SW 1271 (cell line): ENCODE measurements around the gene RRBP1.

Experiments
- DNase-seq, 2 experiments: peaks; one replicate each; lab custom pipeline; 2025; lab: John Stamatoyannopoulos, UW

Gene RRBP1

GRCh38 chr20:17609811-17610377 lies 72.1 kb downstream of the RRBP1 start:
- DNase-seq, result no peak

GRCh38 chr20:17608701-17609497 lies 73.1 kb downstream of the RRBP1 start:
- no peak for DNase-seq

- no peak for DNase-seq
Observed at GRCh38 chr20:17606001-17606400, 76.0 kb downstream of the RRBP1 start.

GRCh38 chr20:17605131-17605660 lies 76.8 kb downstream of the RRBP1 start:
- no peak for DNase-seq

GRCh38 chr20:17602493-17602892 lies 79.5 kb downstream of the RRBP1 start:
- DNase-seq, result no peak

- no peak for DNase-seq
Observed at GRCh38 chr20:17601957-17602356, 80.1 kb downstream of the RRBP1 start.

- no peak for DNase-seq
Observed at GRCh38 chr20:17598013-17598550, 84.0 kb downstream of the RRBP1 start.

- DNase-seq, result no peak
Observed at GRCh38 chr20:17595856-17596255, 86.2 kb downstream of the RRBP1 start.

- no peak for DNase-seq
Observed at GRCh38 chr20:17594443-17594842, 87.6 kb downstream of the RRBP1 start.

- DNase-seq, result no peak
Observed at GRCh38 chr20:17593902-17594301, 88.1 kb downstream of the RRBP1 start.

GRCh38 chr20:17590245-17590644 lies 91.8 kb downstream of the RRBP1 start:
- no peak for DNase-seq

GRCh38 chr20:17589161-17589834 lies 92.7 kb downstream of the RRBP1 start:
- no peak for DNase-seq

GRCh38 chr20:17587824-17588223 lies 94.2 kb downstream of the RRBP1 start:
- no peak for DNase-seq

GRCh38 chr20:17587148-17587547 lies 94.9 kb downstream of the RRBP1 start:
- no peak for DNase-seq

GRCh38 chr20:17586250-17586649 lies 95.8 kb downstream of the RRBP1 start:
- no peak for DNase-seq

- DNase-seq, result no peak
Observed at GRCh38 chr20:17584689-17585088, 97.4 kb downstream of the RRBP1 start.

GRCh38 chr20:17583126-17583525 lies 98.9 kb downstream of the RRBP1 start:
- no peak for DNase-seq

- no peak for DNase-seq
Observed at GRCh38 chr20:17580895-17581294, 101.1 kb downstream of the RRBP1 start.

GRCh38 chr20:17579369-17580039 lies 102.5 kb downstream of the RRBP1 start:
- peak in 1 of 2 experiments; percentile 28 for DNase-seq

GRCh38 chr20:17576215-17576614 lies 105.8 kb downstream of the RRBP1 start:
- no peak for DNase-seq

GRCh38 chr20:17573463-17573862 lies 108.6 kb downstream of the RRBP1 start:
- no peak for DNase-seq

- no peak for DNase-seq
Observed at GRCh38 chr20:17572034-17572638, 109.9 kb downstream of the RRBP1 start.
